Fibroblast of lung (primary cell): ENCODE data around the gene YTHDF2. TPM values are rescaled to one million over a fixed set of nuclear protein-coding genes. Genes with fewer than 3 reads are reported as not detected.
"Not testable (repeated sequence)": the region's sequence is repeated elsewhere in the genome, so short reads cannot be mapped to it uniquely, and the experiment has no call there.

Experiments used
- DNase-seq, 2 donors: peaks; one replicate each; pipeline versions ENCODE4 v3.0.0 to v3.0.0-alpha.2; 2010; ENCODE audit warnings: low read depth in 2 of 2
- H2AFZ ChIP-seq: 2 replicates; pipeline ENCODE4 v1.5.1; 2012; ENCODE audit warnings: low read length, control low read depth, inconsistent platforms
- H3K27ac ChIP-seq: 2 replicates; pipeline ENCODE4 v1.5.1; 2011; ENCODE audit warnings: low read length, control low read depth; ENCODE audit not compliant: insufficient read depth
- H3K27me3 ChIP-seq: 2 replicates; pipeline ENCODE4 v1.5.1; 2011; ENCODE audit warnings: mild to moderate bottlenecking, low read length; ENCODE audit not compliant: control insufficient read depth, insufficient read depth
- H3K36me3 ChIP-seq: 2 replicates; pipeline ENCODE4 v1.5.1; 2011; ENCODE audit warnings: low read length; ENCODE audit not compliant: control insufficient read depth, insufficient read depth
- H3K4me1 ChIP-seq: 2 replicates; pipeline ENCODE4 v1.5.1; 2011; ENCODE audit warnings: low read length; ENCODE audit not compliant: control insufficient read depth, insufficient read depth; ENCODE audit errors: extremely low read depth
- H3K4me2 ChIP-seq: 2 replicates; pipeline ENCODE4 v1.5.1; 2011; ENCODE audit warnings: low read length, control low read depth; ENCODE audit not compliant: insufficient read depth; ENCODE audit errors: extremely low read depth
- H3K4me3 ChIP-seq, 4 experiments: fragments of 200-600 bp in 1 of 4; sonication (generic) in 1 of 4; replicated peaks in 1 of 4; 2 replicates each; pipeline ENCODE4 v1.5.1; 2011 to 2016; ENCODE audit warnings: low read length in 4 of 4, low read depth in 3 of 4, mild to moderate bottlenecking in 3 of 4, control low read depth in 2 of 4, inconsistent platforms in 1 of 4, mixed read lengths in 1 of 4; ENCODE audit not compliant: insufficient read depth in 1 of 4; ENCODE audit errors: control extremely low read depth in 1 of 4
- H3K79me2 ChIP-seq: 2 replicates; pipeline ENCODE4 v1.5.1; 2012; ENCODE audit warnings: mild to moderate bottlenecking, low read length, inconsistent platforms; ENCODE audit not compliant: control insufficient read depth, insufficient read depth
- H3K9ac ChIP-seq: 2 replicates; pipeline ENCODE4 v1.5.1; 2011; ENCODE audit warnings: mild to moderate bottlenecking, low read length, control low read depth; ENCODE audit not compliant: insufficient read depth
- H3K9me3 ChIP-seq: 2 replicates; pipeline ENCODE4 v1.5.1; 2012; ENCODE audit warnings: low read depth, low read length; ENCODE audit not compliant: control insufficient read depth, insufficient read depth
- H4K20me1 ChIP-seq: 2 replicates; pipeline ENCODE4 v1.5.1; 2011; ENCODE audit warnings: low read length; ENCODE audit not compliant: control insufficient read depth, insufficient read depth; ENCODE audit errors: extremely low read depth
- CTCF ChIP-seq, 2 donors: IDR thresholded peaks in 1 of 2; conservative IDR thresholded peaks in 1 of 2; 1 replicate in 1 of 2; 2 replicates in 1 of 2; pipeline ENCODE4 v1.5.1; 2011 to 2012; ENCODE audit warnings: low read length in 2 of 2, control low read depth in 1 of 2, inconsistent platforms in 1 of 2, low read depth in 1 of 2, mild to moderate bottlenecking in 1 of 2
- EZH2 ChIP-seq: IDR thresholded peaks from 2 replicates; pipeline ENCODE4 v1.5.1; 2012; ENCODE audit warnings: low read length, control low read depth, mild to moderate bottlenecking; ENCODE audit errors: missing control alignments
- polyA minus RNA-seq: library from RNA; depleted of rRNA, polyadenylated mRNA; stranded (reverse); fragments of >200 nt; gene quantifications from 2 replicates; pipeline ENCODE4 v1.2.3, GENCODE V29; 2011; ENCODE audit warnings: low replicate concordance
- polyA plus RNA-seq, 2 donors: library from polyadenylated mRNA; depleted of rRNA in 1 of 2; stranded (reverse) in 1 of 2; unstranded in 1 of 2; fragments of >200 nt; gene quantifications; 2 replicates each; pipeline ENCODE4 v1.2.1, GENCODE V29; 2011 to 2012; ENCODE audit warnings: missing spikeins in 1 of 2
- total RNA-seq: library from RNA; depleted of rRNA; stranded (reverse); fragments of >200 nt; gene quantifications from 2 replicates; pipeline ENCODE4 v1.2.1, GENCODE V29; 2014

Gene YTHDF2
- total RNA-seq (57.3 and 57.5 TPM in 2 replicates), polyA plus RNA-seq (87.9 and 89.0 TPM in 2 replicates), polyA minus RNA-seq (72.5 and 109 TPM in 2 replicates)
- polyA plus RNA-seq (2012), result 56.9 and 64.9 TPM in 2 replicates

- peak; percentile 75 to 79 for TF ChIP-seq CTCF (conservative IDR thresholded peaks at IDR 0.05 in 1 of 2, IDR thresholded peaks at IDR 0.05 in 1 of 2; ENCODE audit: low read depth in 1 of 2, low read length in 2 of 2)
- no peak for TF ChIP-seq EZH2
- peak within 1 kb of the TSS; percentile 87 for H3K27ac ChIP-seq
- H3K27me3 ChIP-seq, result no peaks in the 10 kb centered on the region
- H3K9ac ChIP-seq, result peak within 1 kb of the TSS; percentile 94
- peak within 1 kb of the TSS; percentile 58 to 95 (median 87) for H3K4me3 ChIP-seq
- peak; percentile 96 to 97 for DNase-seq
- no peaks in the 10 kb centered on the region for H3K9me3 ChIP-seq
- H2AFZ ChIP-seq, result peak within 1 kb of the TSS; percentile 90
- peak within 1 kb of the TSS; percentile 80 for H3K4me2 ChIP-seq
- H3K36me3 ChIP-seq, result peaks cover 3% of the 10 kb centered on the region
- peaks cover 46% of the 10 kb centered on the region for H3K79me2 ChIP-seq
- peaks cover 2% of the 10 kb centered on the region for H3K4me1 ChIP-seq
- no peaks in the 10 kb centered on the region for H4K20me1 ChIP-seq
Measured at GRCh38 chr1:28736450-28737306, at the start of gene YTHDF2. Gene YTHDF2 (plus strand): TSS chr1:28736940. CDS start chr1:28737121, 181 bp downstream.

GRCh38 chr1:28691627-28692026, 45.1 kb upstream of the YTHDF2 start:
- not testable (repeated sequence) for H3K4me2 ChIP-seq, H3K27me3 ChIP-seq, H3K9ac ChIP-seq, DNase-seq, H3K4me1 ChIP-seq, H3K27ac ChIP-seq, H3K79me2 ChIP-seq, H3K9me3 ChIP-seq, H2AFZ ChIP-seq, H4K20me1 ChIP-seq, H3K36me3 ChIP-seq, H3K4me3 ChIP-seq

- H4K20me1 ChIP-seq, result no peaks in the 10 kb centered on the region
Measured at GRCh38 chr1:28703629-28704028, 33.1 kb upstream of the YTHDF2 start.

More at GRCh38 chr1:28703629-28704028, 33.1 kb upstream of the YTHDF2 start:
- TF ChIP-seq EZH2, result no peak
- no peak for TF ChIP-seq CTCF (conservative IDR thresholded peaks at IDR 0.05 in 1 of 2, IDR thresholded peaks at IDR 0.05 in 1 of 2; ENCODE audit: low read depth in 1 of 2, low read length in 2 of 2)
- Histone ChIP-seq H3K4me2 (no peak overlapping the region), H2AFZ (no peak overlapping the region), H3K9ac (no peak overlapping the region), H3K27me3 (no peaks in the 10 kb centered on the region), H3K4me1 (no peaks in the 10 kb centered on the region), H3K9me3 (no peaks in the 10 kb centered on the region), H3K4me3 (no peak overlapping the region), H3K79me2 (no peaks in the 10 kb centered on the region), H3K27ac (no peak overlapping the region), H3K36me3 (peaks cover 2% of the 10 kb centered on the region)
- no peak for DNase-seq
